ENCODE measurements around the gene ZFP64. TPM values are rescaled to one million over a fixed set of nuclear protein-coding genes. Genes with fewer than 3 reads are reported as not detected.
"Not testable (repeated sequence)": the region's sequence is repeated elsewhere in the genome, so short reads cannot be mapped to it uniquely, and the experiment has no call there.

Gene ZFP64
- total and polyA plus RNA-seq, 4 donors, result 10.8 to 22.0 (median 14.6) TPM

DNA sequence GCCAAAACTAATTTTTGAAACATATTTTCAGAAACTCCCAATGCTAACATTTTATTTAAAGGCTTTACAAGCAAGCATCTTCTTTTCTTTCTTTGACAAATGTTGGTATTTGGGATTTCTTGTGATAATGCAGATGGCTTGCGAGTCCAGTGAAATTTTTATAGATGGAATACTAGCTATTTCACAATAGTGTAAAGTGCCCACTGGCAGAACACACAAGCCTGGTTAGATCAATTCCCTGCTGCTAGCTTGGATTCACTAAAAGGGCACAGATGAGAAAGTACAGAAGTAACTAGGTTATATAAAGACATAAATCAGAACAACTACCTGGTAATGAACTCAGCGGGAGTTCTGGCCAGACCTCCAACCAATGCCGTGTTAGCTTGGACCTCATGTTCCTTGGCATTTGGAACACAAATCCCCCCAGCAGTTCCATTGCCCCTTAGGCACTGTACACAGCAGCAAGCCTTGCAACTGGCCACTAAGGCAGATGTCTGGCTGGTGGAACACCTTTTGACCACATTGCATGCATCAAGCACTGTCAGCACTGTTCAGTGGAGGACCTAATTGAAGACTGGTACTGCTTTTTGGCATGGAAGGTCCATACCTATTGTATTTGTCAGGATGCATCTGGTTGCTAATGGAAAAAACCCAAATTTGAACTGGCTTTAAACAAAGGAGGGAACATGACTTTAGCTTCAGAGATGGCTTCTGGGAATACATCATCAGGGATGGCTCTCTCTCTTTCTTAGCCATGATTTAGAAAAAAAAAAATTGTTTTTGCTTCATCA lies 15.6 kb upstream of the ZFP64 start:
- no peak overlapping the region for H3K27ac ChIP-seq (ENCODE audit: low read depth, low read length)
- peak in 1 of 6 donors; percentile 20 for DNase-seq (ENCODE audit: low read depth in 4 of 6, low spot score in 6 of 6)
- H3K36me3 ChIP-seq (ENCODE audit: control insufficient read depth, insufficient read depth, low read length), result no peaks in the 10 kb centered on the region
- 89% methylated on average over 2 of the region's 3 CpGs for WGBS (ENCODE audit: insufficient coverage)
- no peaks in the 10 kb centered on the region for H3K27me3 ChIP-seq (ENCODE audit: control insufficient read depth, insufficient read depth, low read length)
- no peaks in the 10 kb centered on the region for H3K4me1 ChIP-seq (ENCODE audit: control insufficient read depth, insufficient read depth, low read length)
- no peak overlapping the region for H3K4me3 ChIP-seq (ENCODE audit: low read depth, low read length)
- H3K9me3 ChIP-seq (ENCODE audit: control insufficient read depth, insufficient read depth, low read length), result no peaks in the 10 kb centered on the region

DNA sequence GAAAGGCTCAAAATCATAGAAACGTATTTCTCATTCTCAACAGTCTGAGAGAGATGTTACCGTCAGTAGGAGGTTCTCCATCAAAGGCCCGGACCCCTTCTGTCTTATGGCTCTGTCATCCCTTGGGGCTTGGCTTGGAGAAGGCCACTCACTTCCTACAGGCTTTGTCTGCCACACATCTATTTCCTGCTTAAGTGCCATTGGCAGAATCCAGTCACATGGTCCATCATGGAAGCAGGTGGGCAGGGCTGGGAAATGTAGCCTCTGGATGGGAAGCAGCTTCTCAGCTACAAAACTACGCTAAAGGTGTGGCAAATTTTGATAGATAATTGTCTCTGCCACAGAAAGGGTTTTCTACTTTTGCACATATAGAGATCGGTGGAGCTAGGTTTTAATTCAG lies 12.6 kb upstream of the ZFP64 start:
- H3K27ac ChIP-seq (ENCODE audit: low read depth, low read length), result no peak overlapping the region
- no peaks in the 10 kb centered on the region for H3K36me3 ChIP-seq (ENCODE audit: control insufficient read depth, insufficient read depth, low read length)
- H3K4me1 ChIP-seq (ENCODE audit: control insufficient read depth, insufficient read depth, low read length), result no peaks in the 10 kb centered on the region
- H3K9me3 ChIP-seq (ENCODE audit: control insufficient read depth, insufficient read depth, low read length), result no peaks in the 10 kb centered on the region
- H3K27me3 ChIP-seq (ENCODE audit: control insufficient read depth, insufficient read depth, low read length), result no peaks in the 10 kb centered on the region
- no peak overlapping the region for H3K4me3 ChIP-seq (ENCODE audit: low read depth, low read length)
- WGBS (ENCODE audit: insufficient coverage), result 95% methylated on average over 3 of the region's 5 CpGs
- DNase-seq (ENCODE audit: low read depth in 4 of 6, low spot score in 6 of 6), result no peak

DNA sequence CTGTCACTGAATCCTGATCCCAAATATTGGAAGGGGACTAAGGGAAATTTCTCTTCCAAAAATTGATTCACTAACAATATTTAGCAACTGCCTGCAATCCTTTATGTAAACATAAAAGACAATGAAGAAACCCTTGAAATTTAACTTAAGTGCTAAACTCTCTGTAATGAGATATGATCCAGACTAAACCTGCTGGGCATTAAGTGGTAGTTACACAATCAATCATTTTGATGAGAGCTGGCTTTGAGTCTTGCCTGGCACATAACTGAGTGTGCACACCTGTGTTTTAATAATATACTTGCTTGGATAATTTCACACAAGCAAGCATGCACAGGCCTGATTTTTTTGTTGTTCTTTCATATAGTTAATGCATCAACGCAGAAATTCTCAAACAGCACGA lies 9.8 kb upstream of the ZFP64 start:
- Histone ChIP-seq H3K27me3 (ENCODE audit: control insufficient read depth, insufficient read depth, low read length) (no peaks in the 10 kb centered on the region), H3K4me3 (ENCODE audit: low read depth, low read length) (no peak overlapping the region), H3K4me1 (ENCODE audit: control insufficient read depth, insufficient read depth, low read length) (no peaks in the 10 kb centered on the region), H3K36me3 (ENCODE audit: control insufficient read depth, insufficient read depth, low read length) (no peaks in the 10 kb centered on the region), H3K9me3 (ENCODE audit: control insufficient read depth, insufficient read depth, low read length) (no peaks in the 10 kb centered on the region), H3K27ac (ENCODE audit: low read depth, low read length) (no peak overlapping the region)
- no CpG with 5 or more reads among the region's 2 CpGs for WGBS (ENCODE audit: insufficient coverage)
- DNase-seq (ENCODE audit: low read depth in 4 of 6, low spot score in 6 of 6), result no peak

DNA sequence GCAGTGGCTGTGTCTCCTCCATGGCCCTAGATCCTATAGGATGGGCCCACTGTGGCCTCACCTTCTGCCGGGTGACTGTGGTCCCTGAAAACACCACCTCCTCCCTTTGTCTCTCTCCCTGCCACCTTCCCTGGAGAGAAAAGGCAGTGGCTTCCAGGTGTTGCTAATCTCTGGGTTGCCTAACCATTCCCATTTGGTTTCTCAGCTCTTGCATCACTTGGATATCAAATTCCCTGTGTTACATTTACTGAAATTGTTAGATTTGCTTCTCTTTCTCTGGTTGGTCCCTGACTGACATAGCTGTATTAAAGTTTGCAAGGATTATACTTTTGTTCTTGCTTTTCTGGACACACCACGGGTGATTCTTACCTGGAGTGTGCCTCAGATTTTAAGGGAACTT lies 9.3 kb upstream of the ZFP64 start:
- no peak overlapping the region for H3K4me3 ChIP-seq (ENCODE audit: low read depth, low read length)
- H3K9me3 ChIP-seq (ENCODE audit: control insufficient read depth, insufficient read depth, low read length), result no peaks in the 10 kb centered on the region
- WGBS (ENCODE audit: insufficient coverage), result 79% methylated on average over 2 of the region's 2 CpGs
- no peaks in the 10 kb centered on the region for H3K36me3 ChIP-seq (ENCODE audit: control insufficient read depth, insufficient read depth, low read length)
- no peak overlapping the region for H3K27ac ChIP-seq (ENCODE audit: low read depth, low read length)
- H3K4me1 ChIP-seq (ENCODE audit: control insufficient read depth, insufficient read depth, low read length), result no peaks in the 10 kb centered on the region
- DNase-seq (ENCODE audit: low read depth in 4 of 6, low spot score in 6 of 6), result no peak
- no peaks in the 10 kb centered on the region for H3K27me3 ChIP-seq (ENCODE audit: control insufficient read depth, insufficient read depth, low read length)

DNA sequence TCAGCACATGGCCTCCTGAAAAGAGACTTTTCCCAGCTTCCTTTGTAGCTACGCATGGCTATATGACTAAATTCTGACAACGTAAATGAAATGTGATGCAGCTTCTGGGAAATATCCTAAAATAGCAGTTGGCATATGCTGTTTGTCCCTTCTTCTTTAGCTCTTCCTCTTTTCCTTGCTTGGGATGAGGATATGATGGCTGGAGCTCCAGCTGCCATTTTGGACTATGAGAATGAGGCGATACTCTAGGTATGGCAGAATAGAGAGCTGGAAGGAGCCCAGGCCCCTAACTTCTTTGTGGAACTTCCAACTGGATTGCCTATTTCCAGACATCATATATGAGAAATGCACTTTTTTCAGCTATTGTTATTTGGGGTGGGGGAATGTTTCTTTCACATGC lies 5.3 kb upstream of the ZFP64 start:
- H3K27me3 ChIP-seq (ENCODE audit: control insufficient read depth, insufficient read depth, low read length), result no peaks in the 10 kb centered on the region
- H3K4me3 ChIP-seq (ENCODE audit: low read depth, low read length), result no peak overlapping the region
- peaks cover 10% of the 10 kb centered on the region for H3K4me1 ChIP-seq (ENCODE audit: control insufficient read depth, insufficient read depth, low read length)
- no peak overlapping the region for H3K27ac ChIP-seq (ENCODE audit: low read depth, low read length)
- H3K9me3 ChIP-seq (ENCODE audit: control insufficient read depth, insufficient read depth, low read length), result no peaks in the 10 kb centered on the region
- 100% methylated on average over 2 of the region's 3 CpGs for WGBS (ENCODE audit: insufficient coverage)
- no peak for DNase-seq (ENCODE audit: low read depth in 4 of 6, low spot score in 6 of 6)
- no peaks in the 10 kb centered on the region for H3K36me3 ChIP-seq (ENCODE audit: control insufficient read depth, insufficient read depth, low read length)

DNA sequence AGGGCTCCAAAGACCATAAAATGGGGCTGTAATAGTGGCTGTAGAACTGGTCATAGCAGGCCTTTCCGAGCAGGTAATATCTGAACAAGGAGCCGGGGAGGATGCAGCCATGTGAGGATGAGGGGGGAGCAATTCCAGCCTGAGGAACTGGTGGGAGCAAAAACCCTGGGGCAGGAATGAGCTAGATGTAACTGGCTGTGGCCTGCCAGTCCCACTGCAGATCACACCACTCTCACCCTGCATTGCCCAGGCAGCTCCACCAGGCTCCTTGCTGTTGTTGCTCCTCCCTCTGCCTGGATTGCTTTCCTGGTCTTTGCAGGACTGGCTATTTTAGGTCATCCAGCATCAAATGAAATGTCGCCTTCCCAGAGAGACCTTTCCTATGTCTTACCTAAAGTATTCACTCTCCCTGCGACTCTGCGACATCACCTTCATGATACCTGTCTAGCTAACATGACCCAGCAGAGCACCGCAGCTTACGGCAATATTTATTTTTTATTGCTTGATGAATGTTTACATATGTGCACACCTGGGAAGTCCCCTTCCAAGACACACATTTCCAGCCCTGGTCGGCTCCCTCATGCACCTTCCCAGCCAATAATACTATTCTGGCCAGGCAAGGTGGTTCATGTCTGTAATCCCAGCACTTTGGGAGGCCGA lies 2.4 kb upstream of the ZFP64 start:
- H3K4me3 ChIP-seq (ENCODE audit: low read depth, low read length), result no peak overlapping the region
- H3K27me3 ChIP-seq (ENCODE audit: control insufficient read depth, insufficient read depth, low read length), result no peaks in the 10 kb centered on the region
- peaks cover 15% of the 10 kb centered on the region for H3K4me1 ChIP-seq (ENCODE audit: control insufficient read depth, insufficient read depth, low read length)
- 98% methylated on average over 4 of the region's 9 CpGs for WGBS (ENCODE audit: insufficient coverage)
- H3K36me3 ChIP-seq (ENCODE audit: control insufficient read depth, insufficient read depth, low read length), result no peaks in the 10 kb centered on the region
- H3K27ac ChIP-seq (ENCODE audit: low read depth, low read length), result no peak overlapping the region
- DNase-seq (ENCODE audit: low read depth in 4 of 6, low spot score in 6 of 6), result no peak
- no peaks in the 10 kb centered on the region for H3K9me3 ChIP-seq (ENCODE audit: control insufficient read depth, insufficient read depth, low read length)

DNA sequence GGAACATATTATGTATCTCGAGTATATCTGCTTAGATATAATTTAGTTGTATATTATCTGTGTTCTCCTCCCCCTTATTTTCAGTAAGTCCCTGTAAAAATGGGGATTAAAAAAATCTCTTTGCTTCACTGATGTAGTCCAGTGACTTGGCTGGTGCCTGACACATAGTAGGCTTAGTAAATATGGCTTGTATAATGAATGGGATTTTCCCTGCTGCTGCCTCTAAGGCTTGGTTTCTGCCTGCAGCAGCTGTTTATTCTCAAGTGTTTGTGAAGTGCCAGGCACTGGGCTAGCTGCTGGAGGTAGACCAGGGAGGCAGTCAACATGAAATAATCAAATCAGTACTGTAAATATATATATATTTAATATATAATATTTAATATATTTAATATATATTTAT lies 1.6 kb upstream of the ZFP64 start:
- no peaks in the 10 kb centered on the region for H3K27me3 ChIP-seq (ENCODE audit: control insufficient read depth, insufficient read depth, low read length)
- peaks cover 15% of the 10 kb centered on the region for H3K4me1 ChIP-seq (ENCODE audit: control insufficient read depth, insufficient read depth, low read length)
- no peaks in the 10 kb centered on the region for H3K36me3 ChIP-seq (ENCODE audit: control insufficient read depth, insufficient read depth, low read length)
- no peak overlapping the region for H3K27ac ChIP-seq (ENCODE audit: low read depth, low read length)
- DNase-seq (ENCODE audit: low read depth in 4 of 6, low spot score in 6 of 6), result no peak
- H3K9me3 ChIP-seq (ENCODE audit: control insufficient read depth, insufficient read depth, low read length), result no peaks in the 10 kb centered on the region
- H3K4me3 ChIP-seq (ENCODE audit: low read depth, low read length), result no peak overlapping the region
- no CpG with 5 or more reads among the region's 1 CpG for WGBS (ENCODE audit: insufficient coverage)

DNA sequence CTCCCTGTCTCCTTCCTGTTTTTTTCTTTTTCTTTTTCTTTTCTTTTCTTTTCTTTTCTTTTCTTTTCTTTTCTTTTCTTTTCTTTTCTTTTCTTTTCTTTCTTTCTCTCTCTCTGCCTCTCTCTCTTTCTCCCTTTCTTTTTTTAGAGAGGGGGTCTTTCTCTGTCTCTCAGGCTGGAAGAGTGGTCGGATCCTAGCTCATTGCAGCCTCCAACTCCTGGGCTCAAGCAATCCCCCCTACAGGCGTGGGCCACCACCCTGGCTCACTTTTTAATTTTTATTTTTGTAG lies 1.1 kb upstream of the ZFP64 start:
- WGBS (ENCODE audit: insufficient coverage), result no CpG with 5 or more reads among the region's 2 CpGs
- Histone ChIP-seq H3K4me1 (ENCODE audit: control insufficient read depth, insufficient read depth, low read length) (peaks cover 15% of the 10 kb centered on the region), H3K4me3 (ENCODE audit: low read depth, low read length) (peak overlapping the region; percentile 78)
- H3K27me3 ChIP-seq (ENCODE audit: control insufficient read depth, insufficient read depth, low read length); H3K9me3 ChIP-seq (ENCODE audit: control insufficient read depth, insufficient read depth, low read length); H3K27ac ChIP-seq (ENCODE audit: low read depth, low read length); DNase-seq (ENCODE audit: low read depth in 4 of 6, low spot score in 6 of 6); H3K36me3 ChIP-seq (ENCODE audit: control insufficient read depth, insufficient read depth, low read length): not testable (repeated sequence)

DNA sequence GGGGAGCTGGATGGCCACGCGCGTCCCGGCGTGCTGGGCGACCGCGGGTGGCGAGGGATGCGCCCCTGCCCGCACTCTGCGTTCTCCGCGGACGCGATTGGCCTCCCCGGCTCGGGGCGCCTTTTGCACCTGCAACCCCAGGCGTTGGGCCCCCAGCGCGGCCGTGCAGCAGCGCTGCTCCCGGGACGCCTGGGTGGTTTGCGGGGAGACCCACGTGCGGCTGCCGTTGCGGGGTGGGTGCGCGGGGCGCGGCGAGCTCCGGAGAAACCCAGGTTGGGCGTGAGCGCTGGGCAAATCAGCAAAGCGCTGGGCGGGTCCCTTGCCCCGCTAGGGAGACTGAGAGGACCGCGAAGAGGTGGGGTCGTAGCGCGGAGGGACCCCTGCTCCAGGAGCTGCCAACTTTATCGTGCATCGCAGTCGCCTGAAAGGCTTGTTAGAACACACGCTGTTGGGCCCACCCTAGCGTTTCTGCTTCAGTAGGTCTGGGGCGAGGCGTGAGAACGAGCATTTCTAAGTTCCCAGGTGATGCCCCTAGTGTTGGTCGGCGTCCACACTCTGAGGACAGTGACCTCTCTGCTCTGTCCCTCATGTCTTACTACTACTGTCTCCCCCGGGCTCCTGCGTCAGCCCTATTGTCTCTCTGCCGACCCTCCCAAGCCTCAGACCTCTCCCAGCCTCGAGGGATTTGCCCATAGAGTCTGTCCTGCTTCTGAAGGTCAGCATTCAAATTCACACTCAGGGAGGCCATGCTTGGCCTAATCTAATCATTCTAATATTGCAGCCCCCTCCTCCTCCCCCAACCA lies 538 bp upstream of the ZFP64 start:
- H3K27ac ChIP-seq (ENCODE audit: low read depth, low read length), result peak overlapping the region; percentile 50
- DNase-seq (ENCODE audit: low read depth in 4 of 6, low spot score in 6 of 6), result peak in 4 of 6 donors; percentile 23 to 82 (median 33)
- under 1% methylated on average over 61 of the region's 61 CpGs for WGBS (ENCODE audit: insufficient coverage)
- H3K36me3 ChIP-seq (ENCODE audit: control insufficient read depth, insufficient read depth, low read length), result no peaks in the 10 kb centered on the region
- no peaks in the 10 kb centered on the region for H3K9me3 ChIP-seq (ENCODE audit: control insufficient read depth, insufficient read depth, low read length)
- peaks cover 15% of the 10 kb centered on the region for H3K4me1 ChIP-seq (ENCODE audit: control insufficient read depth, insufficient read depth, low read length)
- no peaks in the 10 kb centered on the region for H3K27me3 ChIP-seq (ENCODE audit: control insufficient read depth, insufficient read depth, low read length)
- H3K4me3 ChIP-seq (ENCODE audit: low read depth, low read length), result peak overlapping the region; percentile 78
